HCT116 (cell line): ENCODE results near the gene HEXA. TPM values are rescaled to one million over a fixed set of nuclear protein-coding genes. Genes with fewer than 3 reads are reported as not detected.

ENCODE experiments used
- ATAC-seq: fragments of 200-7000 bp; cut with Tn5 transposase; 2 replicates; pipeline ENCODE4 v1.9.1; 2020; ENCODE audit warnings: mild to moderate bottlenecking, moderate library complexity
- BruUV-seq: library from RNA; stranded (reverse); fragments of 400-500 nt; replicated peaks from 2 replicates; lab custom pipeline; 2021; lab: Mats Ljungman, UMichigan
- CTCF ChIA-PET: fragments of 300-600 bp; sonication (Branson Sonifier 250); formaldehyde crosslinking; loops from one replicate; lab custom pipeline; 2021; ENCODE audit warnings: antibody characterized with exemption; lab: Charles Lee
- POLR2A ChIA-PET: fragments of 300-600, 350-600 bp; sonication (Branson Sonifier 250); formaldehyde crosslinking; loops from one replicate; lab custom pipeline; 2021; ENCODE audit warnings: antibody characterized with exemption; lab: Charles Lee
- RAD21 ChIA-PET, 2 experiments: fragments of 300-600 bp; sonication (Branson Sonifier 250); formaldehyde crosslinking; loops; one replicate each; lab custom pipeline; 2023; ENCODE audit warnings: low total read pairs in 2 of 2; ENCODE audit not compliant: uncharacterized antibody in 2 of 2, unreplicated experiment in 2 of 2, low non-redundant PET in 1 of 2; lab: Charles Lee
- DNase-seq: peaks from one replicate; pipeline ENCODE4 v3.0.0-alpha.2; 2010; ENCODE audit warnings: low read depth, low spot score
- H2AFZ ChIP-seq: fragments of 200-600 bp; shearing (Covaris generic), sonication (generic); 2 replicates; pipeline ENCODE4 v1.6.1; 2017; ENCODE audit warnings: low read depth, mixed run types, mixed read lengths, antibody characterized with exemption, low read length; ENCODE audit not compliant: poor library complexity, severe bottlenecking
- H3K27ac ChIP-seq: 2 replicates; pipeline ENCODE4 v1.5.1; 2012; ENCODE audit warnings: low read depth, low read length
- H3K27me3 ChIP-seq: fragments of 200-600 bp; sonication (generic); 2 replicates; pipeline ENCODE4 v1.6.1; 2016; ENCODE audit warnings: mixed run types, low read length, mixed read lengths; ENCODE audit not compliant: insufficient read depth
- H3K36me3 ChIP-seq, 2 experiments: fragments of 200-500 bp in 1 of 2; fragments of 200-600 bp in 1 of 2; sonication (Bioruptor generic) in 1 of 2; sonication (generic) in 1 of 2; 2 replicates each; pipeline versions ENCODE4 v1.5.1 to v1.6.1; 2014 to 2016; ENCODE audit warnings: low read length in 2 of 2, inconsistent platforms in 1 of 2, mixed read lengths in 1 of 2, mixed run types in 1 of 2; ENCODE audit not compliant: insufficient read depth in 2 of 2, control insufficient read depth in 1 of 2
- H3K4me1 ChIP-seq, 2 experiments: fragments of 200-600 bp in 1 of 2; sonication (generic) in 1 of 2; 2 replicates each; pipeline versions ENCODE4 v1.5.1 to v1.6.1; 2012 to 2017; ENCODE audit warnings: low read length in 2 of 2, inconsistent platforms in 1 of 2, mild to moderate bottlenecking in 1 of 2, mixed read lengths in 1 of 2, mixed run types in 1 of 2, moderate library complexity in 1 of 2; ENCODE audit not compliant: insufficient read depth in 2 of 2, control insufficient read depth in 1 of 2
- H3K4me2 ChIP-seq: fragments of 200-600 bp; sonication (generic); 2 replicates; pipeline ENCODE4 v1.6.1; 2017; ENCODE audit warnings: mixed run types, low read length, mixed read lengths
- H3K4me3 ChIP-seq, 2 experiments: fragments of 200-600 bp in 1 of 2; sonication (generic) in 1 of 2; replicated peaks in 1 of 2; 2 replicates each; pipeline ENCODE4 v1.5.1; 2011 to 2016; ENCODE audit warnings: low read length in 2 of 2, control low read depth in 1 of 2, low read depth in 1 of 2, mild to moderate bottlenecking in 1 of 2, mixed read lengths in 1 of 2, mixed run types in 1 of 2
- H3K79me2 ChIP-seq: fragments of 200-600 bp; sonication (generic); 2 replicates; pipeline ENCODE4 v1.6.1; 2017; ENCODE audit warnings: mild to moderate bottlenecking, mixed run types, low read length, moderate library complexity, mixed read lengths; ENCODE audit not compliant: insufficient read depth
- H3K9ac ChIP-seq: fragments of 200-600 bp; sonication (generic); 2 replicates; pipeline ENCODE4 v1.6.1; 2016; ENCODE audit warnings: low read length, mixed read lengths
- H3K9me2 ChIP-seq: fragments of 200-600 bp; sonication (generic), shearing (Covaris generic); 2 replicates; pipeline ENCODE4 v1.6.1; 2017; ENCODE audit warnings: mixed run types, mild to moderate bottlenecking, moderate library complexity; ENCODE audit not compliant: insufficient read depth
- H3K9me3 ChIP-seq, 2 experiments: fragments of 200-500 bp in 1 of 2; fragments of 200-600 bp in 1 of 2; sonication (Bioruptor generic) in 1 of 2; sonication (generic) in 1 of 2; 2 replicates each; pipeline ENCODE4 v1.6.1; 2014 to 2017; ENCODE audit warnings: low read length in 2 of 2, mixed read lengths in 2 of 2, inconsistent platforms in 1 of 2, low read depth in 1 of 2, mild to moderate bottlenecking in 1 of 2, mixed run types in 1 of 2, moderate library complexity in 1 of 2; ENCODE audit not compliant: control insufficient read depth in 1 of 2, insufficient read depth in 1 of 2
- H4K20me1 ChIP-seq: fragments of 200-600 bp; sonication (generic), shearing (Covaris generic); 2 replicates; pipeline ENCODE4 v1.6.1; 2017; ENCODE audit warnings: mixed run types, mild to moderate bottlenecking, moderate library complexity; ENCODE audit not compliant: insufficient read depth
- ELF1 ChIP-seq: IDR thresholded peaks from 2 replicates; pipeline ENCODE4 v1.6.1; 2012; ENCODE audit warnings: low read depth, borderline replicate concordance
- EZH2phosphoT487 ChIP-seq: fragments of 200-600 bp; IDR thresholded peaks from 2 replicates; pipeline ENCODE4 v1.6.1; 2018; ENCODE audit warnings: antibody characterized with exemption, borderline replicate concordance
- FOSL1 ChIP-seq: IDR thresholded peaks from 2 replicates; pipeline ENCODE4 v1.6.1; 2012; ENCODE audit warnings: low read depth
- JUND ChIP-seq: IDR thresholded peaks from 2 replicates; pipeline ENCODE4 v1.6.1; 2012
- POLR2AphosphoS5 ChIP-seq: IDR thresholded peaks from 2 replicates; pipeline ENCODE4 v1.6.1; 2011; ENCODE audit warnings: mild to moderate bottlenecking, low read depth, low read length, moderate library complexity
- SIN3A ChIP-seq: IDR thresholded peaks from 2 replicates; pipeline ENCODE4 v1.6.1; 2012; ENCODE audit warnings: low read depth
- SRF ChIP-seq: IDR thresholded peaks from 2 replicates; pipeline ENCODE4 v1.6.1; 2012; ENCODE audit warnings: low read depth
- TCF7L2 ChIP-seq: IDR thresholded peaks from 2 replicates; pipeline ENCODE4 v1.7.0; 2011; ENCODE audit warnings: borderline replicate concordance, inconsistent platforms; ENCODE audit not compliant: insufficient read depth, insufficient read length; ENCODE audit errors: extremely low read depth
- ZFX ChIP-seq: fragments of 450-650 bp; IDR thresholded peaks from 2 replicates; pipeline ENCODE4 v1.6.1; 2017
- ZNF274 ChIP-seq: fragments of 200-500 bp; sonication (Bioruptor generic); IDR thresholded peaks from 2 replicates; pipeline ENCODE4 v1.6.1; 2014; ENCODE audit warnings: mild to moderate bottlenecking, low read depth, low read length, inconsistent platforms
- intact Hi-C: fragments of 100-400 bp; cut with micrococcal nuclease; formaldehyde crosslinking; loops from 2 replicates; pipeline ENCODE4 v1.10.0; 2022
- total RNA-seq: library from RNA; stranded (reverse); gene quantifications from one replicate; pipeline ENCODE4 v1.2.1, GENCODE V29; 2021; ENCODE audit not compliant: unreplicated experiment
- TF ChIP-seq, protein P1 (sequence below): IDR thresholded peaks from 2 replicates; pipeline ENCODE4 v1.6.1; 2011; ENCODE audit warnings: mild to moderate bottlenecking, low read length, moderate library complexity; ENCODE audit not compliant: insufficient replicate concordance; ENCODE audit errors: extremely low read depth
- TF ChIP-seq, protein P2 (sequence below), 3 experiments: fragments of 200-600 bp in 1 of 3; sonication (generic) in 1 of 3; IDR thresholded peaks in 2 of 3; conservative IDR thresholded peaks in 1 of 3; 2 replicates each; pipeline ENCODE4 v1.5.1; 2012 to 2017; ENCODE audit warnings: low read depth in 2 of 3, low read length in 2 of 3, antibody characterized with exemption in 1 of 3, borderline replicate concordance in 1 of 3, control low read depth in 1 of 3, mild to moderate bottlenecking in 1 of 3, mixed read lengths in 1 of 3, mixed run types in 1 of 3, moderate library complexity in 1 of 3; ENCODE audit not compliant: insufficient read depth in 1 of 3

HEXA gene
- total RNA-seq, 1 experiment from 2014 or later: 57.1 TPM

DNA sequence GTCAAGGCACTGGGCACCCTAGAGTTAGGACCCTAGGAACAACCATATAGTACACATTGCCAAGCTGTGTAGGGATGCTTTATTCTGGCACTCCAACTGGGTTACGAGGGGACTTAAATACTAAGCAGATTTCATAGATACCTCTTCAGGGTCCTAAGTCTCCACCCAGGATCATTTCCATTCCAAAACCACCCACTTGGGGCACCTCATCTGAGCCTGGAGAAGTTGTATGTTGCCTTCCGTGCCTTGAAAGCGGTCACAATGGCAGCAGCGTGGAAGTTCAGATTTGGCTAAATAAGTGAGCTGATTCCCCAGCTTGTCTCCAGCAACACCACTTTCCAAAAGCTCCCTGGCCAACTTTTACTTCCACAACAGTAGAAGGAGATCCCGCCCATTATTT is 26.9 kb upstream of the HEXA start:
- no peaks in the 10 kb centered on the region for H3K9me3 ChIP-seq
- no peak for ATAC-seq
- H3K9me2 ChIP-seq: no peaks in the 10 kb centered on the region
- H2AFZ ChIP-seq: no peak overlapping the region
- POLR2A ChIA-PET: no interaction called here
- H3K4me3 ChIP-seq: no peak overlapping the region
- no peak overlapping the region for H3K9ac ChIP-seq
- CTCF ChIA-PET: no interaction called here
- no peaks in the 10 kb centered on the region for H4K20me1 ChIP-seq
- peaks cover 54% of the 10 kb centered on the region for H3K27me3 ChIP-seq
- no peaks in the 10 kb centered on the region for H3K79me2 ChIP-seq
- RAD21 ChIA-PET: no interaction called here
- DNase-seq: no peak
- no peak overlapping the region for H3K4me2 ChIP-seq
- no TSS peak for BruUV-seq
- no peaks in the 10 kb centered on the region for H3K36me3 ChIP-seq
- H3K27ac ChIP-seq: no peak overlapping the region
- no peaks in the 10 kb centered on the region for H3K4me1 ChIP-seq
- intact Hi-C loops: no loop called here
- TF ChIP-seq, protein P1, sequence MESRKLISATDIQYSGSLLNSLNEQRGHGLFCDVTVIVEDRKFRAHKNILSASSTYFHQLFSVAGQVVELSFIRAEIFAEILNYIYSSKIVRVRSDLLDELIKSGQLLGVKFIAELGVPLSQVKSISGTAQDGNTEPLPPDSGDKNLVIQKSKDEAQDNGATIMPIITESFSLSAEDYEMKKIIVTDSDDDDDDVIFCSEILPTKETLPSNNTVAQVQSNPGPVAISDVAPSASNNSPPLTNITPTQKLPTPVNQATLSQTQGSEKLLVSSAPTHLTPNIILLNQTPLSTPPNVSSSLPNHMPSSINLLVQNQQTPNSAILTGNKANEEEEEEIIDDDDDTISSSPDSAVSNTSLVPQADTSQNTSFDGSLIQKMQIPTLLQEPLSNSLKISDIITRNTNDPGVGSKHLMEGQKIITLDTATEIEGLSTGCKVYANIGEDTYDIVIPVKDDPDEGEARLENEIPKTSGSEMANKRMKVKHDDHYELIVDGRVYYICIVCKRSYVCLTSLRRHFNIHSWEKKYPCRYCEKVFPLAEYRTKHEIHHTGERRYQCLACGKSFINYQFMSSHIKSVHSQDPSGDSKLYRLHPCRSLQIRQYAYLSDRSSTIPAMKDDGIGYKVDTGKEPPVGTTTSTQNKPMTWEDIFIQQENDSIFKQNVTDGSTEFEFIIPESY: no peak
- TF ChIP-seq ZNF274 (no peak), ZFX (no peak), POLR2AphosphoS5 (no peak), FOSL1 (no peak), ELF1 (no peak), JUND (no peak), EZH2phosphoT487 (no peak), TCF7L2 (no peak), SRF (no peak), SIN3A (no peak)
- TF ChIP-seq, protein P2, sequence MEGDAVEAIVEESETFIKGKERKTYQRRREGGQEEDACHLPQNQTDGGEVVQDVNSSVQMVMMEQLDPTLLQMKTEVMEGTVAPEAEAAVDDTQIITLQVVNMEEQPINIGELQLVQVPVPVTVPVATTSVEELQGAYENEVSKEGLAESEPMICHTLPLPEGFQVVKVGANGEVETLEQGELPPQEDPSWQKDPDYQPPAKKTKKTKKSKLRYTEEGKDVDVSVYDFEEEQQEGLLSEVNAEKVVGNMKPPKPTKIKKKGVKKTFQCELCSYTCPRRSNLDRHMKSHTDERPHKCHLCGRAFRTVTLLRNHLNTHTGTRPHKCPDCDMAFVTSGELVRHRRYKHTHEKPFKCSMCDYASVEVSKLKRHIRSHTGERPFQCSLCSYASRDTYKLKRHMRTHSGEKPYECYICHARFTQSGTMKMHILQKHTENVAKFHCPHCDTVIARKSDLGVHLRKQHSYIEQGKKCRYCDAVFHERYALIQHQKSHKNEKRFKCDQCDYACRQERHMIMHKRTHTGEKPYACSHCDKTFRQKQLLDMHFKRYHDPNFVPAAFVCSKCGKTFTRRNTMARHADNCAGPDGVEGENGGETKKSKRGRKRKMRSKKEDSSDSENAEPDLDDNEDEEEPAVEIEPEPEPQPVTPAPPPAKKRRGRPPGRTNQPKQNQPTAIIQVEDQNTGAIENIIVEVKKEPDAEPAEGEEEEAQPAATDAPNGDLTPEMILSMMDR (IDR thresholded peaks at IDR 0.05 in 2 of 3, conservative IDR thresholded peaks at IDR 0.05 in 1 of 3; ENCODE audit: borderline replicate concordance in 1 of 3, insufficient read depth in 1 of 3, low read depth in 2 of 3, low read length in 2 of 3): no peak
